SK-N-SH (cell line): ENCODE results near the gene FAM83F.

Experiments used
- CHD2 ChIP-seq: fragments of 150-350 bp; IDR thresholded peaks from 2 replicates; pipeline ENCODE4 v1.6.1; 2018; ENCODE audit warnings: low read length; ENCODE audit not compliant: partially characterized antibody
- EP300 ChIP-seq, 2 experiments: IDR thresholded peaks; 2 replicates each; pipeline versions ENCODE4 v1.4.0 to v1.6.1; 2012; ENCODE audit warnings: borderline replicate concordance in 1 of 2, low read depth in 1 of 2, low read length in 1 of 2
- FOXM1 ChIP-seq: IDR thresholded peaks from 2 replicates; pipeline ENCODE4 v1.4.0; 2012; ENCODE audit warnings: low read depth, mild to moderate bottlenecking
- MXI1 ChIP-seq: IDR thresholded peaks from 2 replicates; pipeline ENCODE4 v1.6.1; 2012; ENCODE audit warnings: mild to moderate bottlenecking, low read depth, low read length, improper control_type of control experiment
- TF ChIP-seq, protein P1 (sequence below): fragments of 200-600 bp; sonication (generic); IDR thresholded peaks from 2 replicates; pipeline ENCODE4 v1.6.1; 2017; ENCODE audit warnings: antibody characterized with exemption, mild to moderate bottlenecking, moderate library complexity
- TF ChIP-seq, protein P2 (sequence below): fragments of 150-350 bp; IDR thresholded peaks from 2 replicates; pipeline ENCODE4 v1.6.1; 2017; ENCODE audit warnings: antibody characterized with exemption, low read length, low read depth, borderline replicate concordance
- TF ChIP-seq, protein P3 (sequence below): IDR thresholded peaks from 2 replicates; pipeline ENCODE4 v1.4.0; 2012; ENCODE audit warnings: low read depth
- TF ChIP-seq, protein P4 (sequence below): IDR thresholded peaks from 2 replicates; pipeline ENCODE4 v1.6.1; 2012; ENCODE audit warnings: mild to moderate bottlenecking, low read depth, low read length, moderate library complexity

DNA sequence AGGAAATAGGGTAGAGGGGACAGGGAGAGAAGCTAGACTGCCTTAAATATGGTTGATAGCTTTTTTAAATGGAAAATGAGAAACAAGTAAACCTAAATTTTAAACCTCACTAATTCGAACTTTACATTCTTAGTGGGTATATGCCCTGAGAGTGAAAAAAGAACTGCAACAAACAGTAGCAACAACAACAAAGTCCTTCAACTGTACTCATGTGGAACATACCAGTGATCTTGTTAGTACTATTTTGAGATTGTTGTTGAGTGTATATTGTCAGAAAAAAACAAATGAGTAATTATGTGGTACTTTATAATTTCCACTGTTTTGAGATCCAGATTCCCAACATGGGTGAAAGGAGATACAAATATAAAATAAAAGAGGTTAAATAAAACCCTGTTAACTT, 94.1 kb downstream of the FAM83F start:
- TF ChIP-seq, protein P1, sequence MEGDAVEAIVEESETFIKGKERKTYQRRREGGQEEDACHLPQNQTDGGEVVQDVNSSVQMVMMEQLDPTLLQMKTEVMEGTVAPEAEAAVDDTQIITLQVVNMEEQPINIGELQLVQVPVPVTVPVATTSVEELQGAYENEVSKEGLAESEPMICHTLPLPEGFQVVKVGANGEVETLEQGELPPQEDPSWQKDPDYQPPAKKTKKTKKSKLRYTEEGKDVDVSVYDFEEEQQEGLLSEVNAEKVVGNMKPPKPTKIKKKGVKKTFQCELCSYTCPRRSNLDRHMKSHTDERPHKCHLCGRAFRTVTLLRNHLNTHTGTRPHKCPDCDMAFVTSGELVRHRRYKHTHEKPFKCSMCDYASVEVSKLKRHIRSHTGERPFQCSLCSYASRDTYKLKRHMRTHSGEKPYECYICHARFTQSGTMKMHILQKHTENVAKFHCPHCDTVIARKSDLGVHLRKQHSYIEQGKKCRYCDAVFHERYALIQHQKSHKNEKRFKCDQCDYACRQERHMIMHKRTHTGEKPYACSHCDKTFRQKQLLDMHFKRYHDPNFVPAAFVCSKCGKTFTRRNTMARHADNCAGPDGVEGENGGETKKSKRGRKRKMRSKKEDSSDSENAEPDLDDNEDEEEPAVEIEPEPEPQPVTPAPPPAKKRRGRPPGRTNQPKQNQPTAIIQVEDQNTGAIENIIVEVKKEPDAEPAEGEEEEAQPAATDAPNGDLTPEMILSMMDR = no peak
- TF ChIP-seq, protein P2, sequence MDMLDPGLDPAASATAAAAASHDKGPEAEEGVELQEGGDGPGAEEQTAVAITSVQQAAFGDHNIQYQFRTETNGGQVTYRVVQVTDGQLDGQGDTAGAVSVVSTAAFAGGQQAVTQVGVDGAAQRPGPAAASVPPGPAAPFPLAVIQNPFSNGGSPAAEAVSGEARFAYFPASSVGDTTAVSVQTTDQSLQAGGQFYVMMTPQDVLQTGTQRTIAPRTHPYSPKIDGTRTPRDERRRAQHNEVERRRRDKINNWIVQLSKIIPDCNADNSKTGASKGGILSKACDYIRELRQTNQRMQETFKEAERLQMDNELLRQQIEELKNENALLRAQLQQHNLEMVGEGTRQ = no peak
- TF ChIP-seq, protein P3, sequence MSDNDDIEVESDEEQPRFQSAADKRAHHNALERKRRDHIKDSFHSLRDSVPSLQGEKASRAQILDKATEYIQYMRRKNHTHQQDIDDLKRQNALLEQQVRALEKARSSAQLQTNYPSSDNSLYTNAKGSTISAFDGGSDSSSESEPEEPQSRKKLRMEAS = no peak
- no peak for TF ChIP-seq EP300 (IDR thresholded peaks at IDR 0.05; ENCODE audit: borderline replicate concordance in 1 of 2, low read depth in 1 of 2, low read length in 1 of 2)
- TF ChIP-seq, protein P4, sequence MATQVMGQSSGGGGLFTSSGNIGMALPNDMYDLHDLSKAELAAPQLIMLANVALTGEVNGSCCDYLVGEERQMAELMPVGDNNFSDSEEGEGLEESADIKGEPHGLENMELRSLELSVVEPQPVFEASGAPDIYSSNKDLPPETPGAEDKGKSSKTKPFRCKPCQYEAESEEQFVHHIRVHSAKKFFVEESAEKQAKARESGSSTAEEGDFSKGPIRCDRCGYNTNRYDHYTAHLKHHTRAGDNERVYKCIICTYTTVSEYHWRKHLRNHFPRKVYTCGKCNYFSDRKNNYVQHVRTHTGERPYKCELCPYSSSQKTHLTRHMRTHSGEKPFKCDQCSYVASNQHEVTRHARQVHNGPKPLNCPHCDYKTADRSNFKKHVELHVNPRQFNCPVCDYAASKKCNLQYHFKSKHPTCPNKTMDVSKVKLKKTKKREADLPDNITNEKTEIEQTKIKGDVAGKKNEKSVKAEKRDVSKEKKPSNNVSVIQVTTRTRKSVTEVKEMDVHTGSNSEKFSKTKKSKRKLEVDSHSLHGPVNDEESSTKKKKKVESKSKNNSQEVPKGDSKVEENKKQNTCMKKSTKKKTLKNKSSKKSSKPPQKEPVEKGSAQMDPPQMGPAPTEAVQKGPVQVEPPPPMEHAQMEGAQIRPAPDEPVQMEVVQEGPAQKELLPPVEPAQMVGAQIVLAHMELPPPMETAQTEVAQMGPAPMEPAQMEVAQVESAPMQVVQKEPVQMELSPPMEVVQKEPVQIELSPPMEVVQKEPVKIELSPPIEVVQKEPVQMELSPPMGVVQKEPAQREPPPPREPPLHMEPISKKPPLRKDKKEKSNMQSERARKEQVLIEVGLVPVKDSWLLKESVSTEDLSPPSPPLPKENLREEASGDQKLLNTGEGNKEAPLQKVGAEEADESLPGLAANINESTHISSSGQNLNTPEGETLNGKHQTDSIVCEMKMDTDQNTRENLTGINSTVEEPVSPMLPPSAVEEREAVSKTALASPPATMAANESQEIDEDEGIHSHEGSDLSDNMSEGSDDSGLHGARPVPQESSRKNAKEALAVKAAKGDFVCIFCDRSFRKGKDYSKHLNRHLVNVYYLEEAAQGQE = no peak
- TF ChIP-seq MXI1 = no peak
- TF ChIP-seq CHD2 = no peak
- no peak for TF ChIP-seq FOXM1
